Sigmoid colon (tissue), 7 donors: ENCODE measurements around the gene KRT80. TPM values are rescaled to one million over a fixed set of nuclear protein-coding genes. Genes with fewer than 3 reads are reported as not detected.

ENCODE experiments used
- DNase-seq: peaks from one replicate; pipeline ENCODE4 v3.0.0-alpha.2; 2019
- H3K27ac ChIP-seq, 4 donors: fragments of 200-600 bp; sonication (generic); one replicate each; pipeline ENCODE4 v1.5.1; 2016 to 2019; ENCODE audit warnings: mild to moderate bottlenecking in 1 of 4
- H3K27me3 ChIP-seq, 3 donors: fragments of 200-600 bp; sonication (generic); one replicate each; pipeline ENCODE4 v1.5.1; 2019; ENCODE audit warnings: mild to moderate bottlenecking in 1 of 3
- H3K36me3 ChIP-seq, 4 donors: fragments of 200-600 bp; sonication (generic); one replicate each; pipeline ENCODE4 v1.5.1; 2016 to 2019
- H3K4me1 ChIP-seq, 4 donors: fragments of 200-600 bp; sonication (generic); one replicate each; pipeline ENCODE4 v1.5.1; 2017 to 2019
- H3K4me3 ChIP-seq, 4 donors: fragments of 200-600 bp; sonication (generic); one replicate each; pipeline ENCODE4 v1.5.1; 2017 to 2019; ENCODE audit warnings: mild to moderate bottlenecking in 2 of 4, moderate library complexity in 1 of 4
- H3K9me3 ChIP-seq, 4 donors: fragments of 200-600 bp in 3 of 4; sonication (generic) in 3 of 4; one replicate each; pipeline versions ENCODE4 v1.5.1 to v1.6.1; 2013 to 2019
- CTCF ChIP-seq, 4 experiments: fragments of 450-650 bp in 3 of 4; fragments of 200-600 bp in 1 of 4; IDR thresholded peaks; one replicate each; pipeline ENCODE4 v1.5.1; 2016 to 2019; ENCODE audit warnings: antibody characterized with exemption in 4 of 4, mild to moderate bottlenecking in 3 of 4, moderate library complexity in 2 of 4
- EP300 ChIP-seq, 4 donors: sonication (generic); formaldehyde crosslinking; IDR thresholded peaks; one replicate each; pipeline ENCODE4 v1.6.1; 2017; ENCODE audit warnings: antibody characterized with exemption in 4 of 4
- POLR2A ChIP-seq, 2 donors: fragments of 450-650 bp; IDR thresholded peaks; one replicate each; pipeline ENCODE4 v1.6.1; 2016; ENCODE audit warnings: antibody characterized with exemption in 2 of 2, mild to moderate bottlenecking in 2 of 2, moderate library complexity in 2 of 2
- POLR2AphosphoS5 ChIP-seq, 4 donors: sonication (generic); formaldehyde crosslinking; IDR thresholded peaks; one replicate each; pipeline ENCODE4 v1.6.1; 2017; ENCODE audit warnings: antibody characterized with exemption in 4 of 4
- WGBS, 2 donors: extraction: QIAGEN DNeasy Blood & Tissue Kit; methylation state at CpG; one replicate each; pipeline ENCODE4 v1.1.7; 2013; 5-methylcytosine and 5-hydroxymethylcytosine counted together
- intact Hi-C: fragments of 100-400 bp; cut with DNase I; formaldehyde crosslinking; loops from one replicate; pipeline ENCODE4 v1.15.1; 2023
- polyA plus RNA-seq, 3 donors: library from polyadenylated mRNA; stranded (reverse); fragments of 200-250 nt; gene quantifications; one replicate each; pipeline ENCODE4 v1.2.3, GENCODE V29; 2013
- total RNA-seq, 4 donors: library from RNA; depleted of rRNA; stranded (reverse); fragments of >200 nt; gene quantifications; one replicate each; pipeline ENCODE4 v1.1.0, GENCODE V29; 2016
- donor health status: healthy with polysubstance abuse.
- donor health status: Bipolar disorder and iron deficiency.
- donor health status: healthy.

KRT80 gene
- total and polyA plus RNA-seq, 7 donors, result under 0.01 to 0.34 TPM; not detected in 5

GRCh38 chr12:52200086-52200780 lies 8.4 kb upstream of the KRT80 start:
- no peak overlapping the region for H3K4me3 ChIP-seq
- no peak overlapping the region for H3K27ac ChIP-seq
- H3K36me3 ChIP-seq, result no peaks in the 10 kb centered on the region
- DNase-seq, result no peak
- no peaks in the 10 kb centered on the region for H3K9me3 ChIP-seq
- no peaks in the 10 kb centered on the region for H3K27me3 ChIP-seq
- 93 to 94% methylated on average over 13 of the region's 13 CpGs for WGBS, 2 donors
- intact Hi-C loops, result no loop called here
- TF ChIP-seq CTCF (IDR thresholded peaks at IDR 0.05) (no peak), POLR2A (IDR thresholded peaks at IDR 0.05) (no peak), POLR2AphosphoS5 (IDR thresholded peaks at IDR 0.05) (no peak), EP300 (IDR thresholded peaks at IDR 0.05) (no peak)
- H3K4me1 ChIP-seq, result peaks cover 0 to 18% (median 2%) of the 10 kb centered on the region in 4 donors

GRCh38 chr12:52199294-52199919 lies 7.6 kb upstream of the KRT80 start:
- no peaks in the 10 kb centered on the region for H3K36me3 ChIP-seq
- H3K4me3 ChIP-seq, result no peak overlapping the region
- 86 to 90% methylated on average over 8 of the region's 8 CpGs for WGBS, 2 donors
- H3K27ac ChIP-seq, result peak overlapping the region in 1 of 4 donors; percentile 28
- no peak for TF ChIP-seq EP300 (IDR thresholded peaks at IDR 0.05)
- TF ChIP-seq POLR2A (IDR thresholded peaks at IDR 0.05), result no peak
- no peak for TF ChIP-seq CTCF (IDR thresholded peaks at IDR 0.05)
- TF ChIP-seq POLR2AphosphoS5 (IDR thresholded peaks at IDR 0.05), result no peak
- no peaks in the 10 kb centered on the region for H3K9me3 ChIP-seq
- H3K4me1 ChIP-seq, result peaks cover 0 to 25% (median 9%) of the 10 kb centered on the region in 4 donors
- intact Hi-C loops, result no loop called here
- DNase-seq, result no peak
- H3K27me3 ChIP-seq, result no peaks in the 10 kb centered on the region

- no peak for TF ChIP-seq CTCF (IDR thresholded peaks at IDR 0.05)
- no peak for TF ChIP-seq EP300 (IDR thresholded peaks at IDR 0.05)
- no peak for TF ChIP-seq POLR2AphosphoS5 (IDR thresholded peaks at IDR 0.05)
- TF ChIP-seq POLR2A (IDR thresholded peaks at IDR 0.05), result no peak
- 55 to 67% methylated on average over 5 of the region's 5 CpGs for WGBS, 2 donors
Measured at GRCh38 chr12:52198454-52199215, 6.8 kb upstream of the KRT80 start.

GRCh38 chr12:52197371-52198231 lies 5.8 kb upstream of the KRT80 start:
- H3K27me3 ChIP-seq, result no peaks in the 10 kb centered on the region
- intact Hi-C loops, result no loop called here

More at GRCh38 chr12:52198454-52199215, 6.8 kb upstream of the KRT80 start:
- Histone ChIP-seq H3K4me1 (peaks cover 0 to 30% (median 16%) of the 10 kb centered on the region in 4 donors), H3K36me3 (no peaks in the 10 kb centered on the region), H3K9me3 (no peaks in the 10 kb centered on the region), H3K4me3 (no peak overlapping the region), H3K27ac (peak overlapping the region in 3 of 4 donors; percentile 28 to 59 (median 30)), H3K27me3 (no peaks in the 10 kb centered on the region)
- intact Hi-C loops, result no loop called here
- DNase-seq, result no peak

More at GRCh38 chr12:52197371-52198231, 5.8 kb upstream of the KRT80 start:
- 70 to 72% methylated on average over 11 of the region's 11 CpGs for WGBS, 2 donors
- Histone ChIP-seq H3K9me3 (no peaks in the 10 kb centered on the region), H3K4me3 (no peak overlapping the region), H3K27ac (peak overlapping the region in 3 of 4 donors; percentile 28 to 59 (median 30)), H3K36me3 (no peaks in the 10 kb centered on the region), H3K4me1 (peaks cover 0 to 30% (median 25%) of the 10 kb centered on the region in 4 donors)
- TF ChIP-seq POLR2AphosphoS5 (IDR thresholded peaks at IDR 0.05) (no peak), CTCF (IDR thresholded peaks at IDR 0.05) (no peak), POLR2A (IDR thresholded peaks at IDR 0.05) (no peak), EP300 (IDR thresholded peaks at IDR 0.05) (no peak)
- peak; percentile 75 for DNase-seq
